SK-N-SH (cell line): ENCODE data around the gene PSME1. TPM values are rescaled to one million over a fixed set of nuclear protein-coding genes. Genes with fewer than 3 reads are reported as not detected.

Experiments
- CTCF ChIA-PET: fragments of 300-600, 350-600 bp; formaldehyde crosslinking; extraction: SDS; loops from one replicate; lab custom pipeline; 2021; lab: Yijun Ruan, JAX
- POLR2A ChIA-PET: fragments of 350-600 bp; sonication (Branson Sonifier 250); formaldehyde crosslinking; extraction: SDS; loops from one replicate; lab custom pipeline; 2020; ENCODE audit warnings: antibody characterized with exemption, inconsistent platforms; lab: Yijun Ruan, JAX
- DNase-seq: peaks from one replicate; pipeline ENCODE4 v3.0.0; 2012
- H2AFZ ChIP-seq: fragments of 200-600 bp; sonication (generic); 2 replicates; pipeline ENCODE4 v1.8.1; 2016; ENCODE audit warnings: antibody characterized with exemption, mild to moderate bottlenecking, low read depth
- H3F3A ChIP-seq: fragments of 200-600 bp; sonication (generic); replicated peaks from 2 replicates; pipeline ENCODE3; 2016; ENCODE audit warnings: antibody characterized with exemption, mild to moderate bottlenecking; ENCODE audit not compliant: insufficient read depth
- H3K27ac ChIP-seq, 2 experiments: fragments of 200-500 bp in 1 of 2; fragments of 200-600 bp in 1 of 2; sonication (Bioruptor generic) in 1 of 2; sonication (generic), shearing (Covaris generic) in 1 of 2; 2 replicates each; pipeline versions ENCODE4 v1.5.1 to v1.6.1; 2014 to 2016; ENCODE audit warnings: low read depth in 2 of 2, inconsistent platforms in 1 of 2, low read length in 1 of 2, mild to moderate bottlenecking in 1 of 2, mixed read lengths in 1 of 2
- H3K27me3 ChIP-seq: fragments of 200-600 bp; sonication (generic), shearing (Covaris generic); 2 replicates; pipeline ENCODE4 v1.6.1; 2016; ENCODE audit warnings: mixed run types; ENCODE audit not compliant: insufficient read depth
- H3K36me3 ChIP-seq, 2 experiments: fragments of 200-500 bp in 1 of 2; fragments of 200-600 bp in 1 of 2; sonication (Bioruptor generic) in 1 of 2; sonication (generic) in 1 of 2; replicated peaks in 1 of 2; 2 replicates each; pipeline versions ENCODE3 to v1.5.1; 2014 to 2016; ENCODE audit warnings: low read length in 1 of 2, mild to moderate bottlenecking in 1 of 2; ENCODE audit not compliant: insufficient read depth in 2 of 2, control insufficient read depth in 1 of 2
- H3K4me1 ChIP-seq, 2 experiments: fragments of 200-500 bp in 1 of 2; fragments of 200-600 bp in 1 of 2; sonication (Bioruptor generic) in 1 of 2; sonication (generic), shearing (Covaris generic) in 1 of 2; 2 replicates each; pipeline versions ENCODE4 v1.5.1 to v1.6.1; 2014 to 2016; ENCODE audit warnings: low read depth in 1 of 2, low read length in 1 of 2, mixed run types in 1 of 2; ENCODE audit not compliant: insufficient read depth in 2 of 2, control insufficient read depth in 1 of 2
- H3K4me2 ChIP-seq: fragments of 200-600 bp; sonication (generic), shearing (Covaris generic); 2 replicates; pipeline ENCODE4 v1.6.1; 2017; ENCODE audit warnings: mixed run types
- H3K4me3 ChIP-seq, 2 experiments: fragments of 200-500 bp in 1 of 2; fragments of 200-600 bp in 1 of 2; sonication (Bioruptor generic) in 1 of 2; sonication (generic), shearing (Covaris generic) in 1 of 2; 2 replicates each; pipeline versions ENCODE4 v1.5.1 to v1.8.1; 2014 to 2016; ENCODE audit warnings: low read depth in 2 of 2, inconsistent platforms in 1 of 2, low read length in 1 of 2, mild to moderate bottlenecking in 1 of 2, mixed read lengths in 1 of 2, moderate library complexity in 1 of 2
- H3K79me2 ChIP-seq: fragments of 200-600 bp; sonication (generic); 2 replicates; pipeline ENCODE4 v1.8.1; 2017; ENCODE audit warnings: mild to moderate bottlenecking; ENCODE audit not compliant: insufficient read depth
- H3K9ac ChIP-seq: fragments of 200-600 bp; sonication (generic); 2 replicates; pipeline ENCODE4 v1.6.1; 2017; ENCODE audit warnings: mixed run types
- H3K9me2 ChIP-seq: fragments of 200-600 bp; sonication (generic); 2 replicates; pipeline ENCODE4 v1.6.1; 2017; ENCODE audit warnings: mixed run types
- H3K9me3 ChIP-seq: fragments of 200-600 bp; sonication (generic); 2 replicates; pipeline ENCODE4 v1.6.1; 2017; ENCODE audit warnings: mixed run types, mild to moderate bottlenecking, moderate library complexity
- H4K20me1 ChIP-seq: fragments of 200-600 bp; sonication (generic); 2 replicates; pipeline ENCODE4 v1.6.1; 2017; ENCODE audit warnings: mild to moderate bottlenecking, mixed run types; ENCODE audit not compliant: insufficient read depth
- CHD2 ChIP-seq: fragments of 150-350 bp; IDR thresholded peaks from 2 replicates; pipeline ENCODE4 v1.6.1; 2018; ENCODE audit warnings: low read length; ENCODE audit not compliant: partially characterized antibody
- EP300 ChIP-seq, 2 experiments: IDR thresholded peaks; 2 replicates each; pipeline versions ENCODE4 v1.4.0 to v1.6.1; 2012; ENCODE audit warnings: borderline replicate concordance in 1 of 2, low read depth in 1 of 2, low read length in 1 of 2
- GABPA ChIP-seq: IDR thresholded peaks from 2 replicates; pipeline ENCODE4 v1.4.0; 2012; ENCODE audit warnings: low read depth, mild to moderate bottlenecking
- GATA2 ChIP-seq: sonication (generic); formaldehyde crosslinking; IDR thresholded peaks from 2 replicates; pipeline ENCODE4 v1.5.0; 2020; ENCODE audit warnings: mild to moderate bottlenecking, missing genetic modification reagents
- IRF3 ChIP-seq: fragments of 150-350 bp; IDR thresholded peaks from 2 replicates; pipeline ENCODE4 v1.6.1; 2016; ENCODE audit warnings: mild to moderate bottlenecking, low read depth, low read length
- MEF2A ChIP-seq: IDR thresholded peaks from 2 replicates; pipeline ENCODE4 v1.4.0; 2012; ENCODE audit warnings: low read depth, borderline replicate concordance
- RAD21 ChIP-seq: IDR thresholded peaks from 2 replicates; pipeline ENCODE4 v1.6.1; 2012; ENCODE audit warnings: mild to moderate bottlenecking, low read length
- SMC3 ChIP-seq: IDR thresholded peaks from 2 replicates; pipeline ENCODE4 v1.6.1; 2012; ENCODE audit warnings: low read depth, low read length, improper control_type of control experiment
- TCF12 ChIP-seq: IDR thresholded peaks from 2 replicates; pipeline ENCODE4 v1.4.0; 2012
- YY1 ChIP-seq: IDR thresholded peaks from 2 replicates; pipeline ENCODE4 v1.4.0; 2012; ENCODE audit warnings: low read depth, mild to moderate bottlenecking
- WGBS: methylation state at CpG from one replicate; pipeline ENCODE4 v1.1.6; 2017; ENCODE audit warnings: low lambda C conversion rate; 5-methylcytosine and 5-hydroxymethylcytosine counted together
- polyA plus RNA-seq, 3 experiments: library from polyadenylated mRNA; depleted of rRNA; stranded (reverse); fragments of >200 nt; gene quantifications; 2 replicates each; pipeline ENCODE4 v1.2.3, GENCODE V29; 2012
- TF ChIP-seq, protein P1 (sequence below): fragments of 150-350 bp; IDR thresholded peaks from 2 replicates; pipeline ENCODE4 v1.6.1; 2017; ENCODE audit warnings: antibody characterized with exemption, low read length, low read depth, borderline replicate concordance
- TF ChIP-seq, protein P2 (sequence below): IDR thresholded peaks from 2 replicates; pipeline ENCODE4 v1.4.0; 2012; ENCODE audit warnings: low read depth, borderline replicate concordance
- TF ChIP-seq, protein P3 (sequence below): IDR thresholded peaks from 2 replicates; pipeline ENCODE4; 2012

Gene PSME1
- polyA plus RNA-seq, 1 of the 3 experiments (the other 2 are of a cell fraction), result 287 TPM

DNA sequence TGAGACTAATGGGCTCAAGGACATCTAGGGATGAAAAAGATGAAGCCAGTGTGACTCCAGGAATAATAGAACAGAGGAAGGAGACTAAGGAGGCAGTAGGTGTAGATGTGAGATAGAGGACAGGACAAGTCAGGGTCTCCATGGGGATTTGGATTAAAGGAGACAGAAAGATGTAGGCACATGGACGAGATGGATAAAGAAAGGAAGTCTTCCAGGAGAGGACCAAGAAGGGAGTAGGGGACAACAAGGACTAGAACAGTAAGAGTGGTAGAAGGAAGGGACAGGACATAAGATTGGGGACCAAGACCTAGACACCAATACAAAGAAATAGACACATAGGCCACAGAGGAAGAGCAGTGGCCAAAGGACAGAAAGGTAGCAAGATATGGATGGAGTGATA, 49.0 kb upstream of the PSME1 start:
- WGBS, result 22% methylated on average over 1 of the region's 1 CpG
- Histone ChIP-seq H3K36me3 (no peaks in the 10 kb centered on the region), H3K4me2 (no peak overlapping the region), H3K27ac (no peak overlapping the region), H3K4me1 (peaks cover 0 to 3% of the 10 kb centered on the region in 2 experiments; a peak in 1 of 4 replicates), H3K9me3 (no peaks in the 10 kb centered on the region), H3F3A (no peaks in the 10 kb centered on the region), H3K9ac (no peak overlapping the region), H3K4me3 (no peak overlapping the region), H3K27me3 (0 out of 2 replicates have a peak, but pooled peaks cover 3% of the 10 kb centered on the region), H2AFZ (no peak overlapping the region), H3K9me2 (no peaks in the 10 kb centered on the region), H3K79me2 (no peaks in the 10 kb centered on the region), H4K20me1 (no peaks in the 10 kb centered on the region)
- ChIA-PET CTCF (interaction anchor here (21.5 to 42.8 kb wide), 2 partner anchors 13 to 28 kb away, joined by 284 to 1159 read pairs; partner anchors contain the start of gene PCK2), POLR2A (no interaction called here)
- DNase-seq, result no peak
- TF ChIP-seq MEF2A, result no peak

DNA sequence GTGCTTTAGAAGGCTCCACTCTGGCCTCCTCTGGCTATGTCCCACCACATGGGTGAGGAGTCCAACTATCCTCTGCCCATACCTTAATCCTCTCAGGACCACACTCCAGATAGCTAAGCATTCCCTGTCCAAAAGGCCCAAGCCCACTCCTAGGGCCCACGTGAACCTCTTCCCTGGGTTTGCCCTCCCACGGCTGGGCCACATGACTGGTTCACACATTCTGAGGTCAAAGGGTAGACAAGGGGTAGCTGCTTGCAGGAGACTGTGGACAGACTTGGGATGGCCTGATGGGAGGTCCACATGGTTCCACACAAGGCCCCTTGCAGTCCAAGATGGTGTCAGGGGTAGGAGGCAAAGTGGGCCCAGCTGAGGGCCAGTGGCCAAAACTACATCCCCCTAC, 47.9 kb upstream of the PSME1 start:
- H3K4me2 ChIP-seq, result no peak overlapping the region
- H3K27me3 ChIP-seq, result no peaks in the 10 kb centered on the region
- H3K9me3 ChIP-seq, result no peaks in the 10 kb centered on the region
- H3F3A ChIP-seq, result no peaks in the 10 kb centered on the region
- no peak for DNase-seq
- TF ChIP-seq, protein P1, sequence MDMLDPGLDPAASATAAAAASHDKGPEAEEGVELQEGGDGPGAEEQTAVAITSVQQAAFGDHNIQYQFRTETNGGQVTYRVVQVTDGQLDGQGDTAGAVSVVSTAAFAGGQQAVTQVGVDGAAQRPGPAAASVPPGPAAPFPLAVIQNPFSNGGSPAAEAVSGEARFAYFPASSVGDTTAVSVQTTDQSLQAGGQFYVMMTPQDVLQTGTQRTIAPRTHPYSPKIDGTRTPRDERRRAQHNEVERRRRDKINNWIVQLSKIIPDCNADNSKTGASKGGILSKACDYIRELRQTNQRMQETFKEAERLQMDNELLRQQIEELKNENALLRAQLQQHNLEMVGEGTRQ, result no peak
- TF ChIP-seq YY1 (no peak), TCF12 (no peak), GABPA (no peak)
- H3K27ac ChIP-seq, result no peak overlapping the region
- no peaks in the 10 kb centered on the region for H3K36me3 ChIP-seq
- WGBS, result 57% methylated on average over 2 of the region's 2 CpGs
- no peak overlapping the region for H2AFZ ChIP-seq
- H3K9me2 ChIP-seq, result no peaks in the 10 kb centered on the region
- ChIA-PET CTCF (interaction anchor here (13.8 to 25.4 kb wide), 2 partner anchors 18 to 22 kb away, joined by 219 to 1159 read pairs; partner anchors contain the start of genes CARMIL3 and CPNE6), POLR2A (no interaction called here)
- H3K4me1 ChIP-seq, result peaks cover 0 to 3% of the 10 kb centered on the region in 2 experiments; a peak in 1 of 4 replicates
- H3K9ac ChIP-seq, result no peak overlapping the region
- H3K4me3 ChIP-seq, result no peak overlapping the region
- no peaks in the 10 kb centered on the region for H4K20me1 ChIP-seq
- no peaks in the 10 kb centered on the region for H3K79me2 ChIP-seq

- H3K9me2 ChIP-seq, result no peaks in the 10 kb centered on the region
- ChIA-PET POLR2A (interaction anchor here (1.0 to 6.2 kb wide), 6 partner anchors 8 to 38 kb away, joined by 4 to 44 read pairs (median 4); partner anchors contain the start of gene CARMIL3), CTCF (interaction anchor here (1.1 to 25.4 kb wide), 10 partner anchors 16 to 127 kb away, joined by 3 to 1159 read pairs (median 4); partner anchors contain the start of genes CARMIL3, CPNE6, DCAF11 and NRL)
- no peak for DNase-seq
- H3K9me3 ChIP-seq, result no peaks in the 10 kb centered on the region
- 89% methylated on average over 6 of the region's 6 CpGs for WGBS
- H2AFZ ChIP-seq, result no peak overlapping the region
- TF ChIP-seq, protein P2, sequence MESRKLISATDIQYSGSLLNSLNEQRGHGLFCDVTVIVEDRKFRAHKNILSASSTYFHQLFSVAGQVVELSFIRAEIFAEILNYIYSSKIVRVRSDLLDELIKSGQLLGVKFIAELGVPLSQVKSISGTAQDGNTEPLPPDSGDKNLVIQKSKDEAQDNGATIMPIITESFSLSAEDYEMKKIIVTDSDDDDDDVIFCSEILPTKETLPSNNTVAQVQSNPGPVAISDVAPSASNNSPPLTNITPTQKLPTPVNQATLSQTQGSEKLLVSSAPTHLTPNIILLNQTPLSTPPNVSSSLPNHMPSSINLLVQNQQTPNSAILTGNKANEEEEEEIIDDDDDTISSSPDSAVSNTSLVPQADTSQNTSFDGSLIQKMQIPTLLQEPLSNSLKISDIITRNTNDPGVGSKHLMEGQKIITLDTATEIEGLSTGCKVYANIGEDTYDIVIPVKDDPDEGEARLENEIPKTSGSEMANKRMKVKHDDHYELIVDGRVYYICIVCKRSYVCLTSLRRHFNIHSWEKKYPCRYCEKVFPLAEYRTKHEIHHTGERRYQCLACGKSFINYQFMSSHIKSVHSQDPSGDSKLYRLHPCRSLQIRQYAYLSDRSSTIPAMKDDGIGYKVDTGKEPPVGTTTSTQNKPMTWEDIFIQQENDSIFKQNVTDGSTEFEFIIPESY, result no peak
- TF ChIP-seq RAD21 (no peak), IRF3 (no peak), GATA2 (CRISPR knock-in tag) (no peak), YY1 (no peak), EP300 (IDR thresholded peaks at IDR 0.05; ENCODE audit: borderline replicate concordance in 1 of 2, low read depth in 1 of 2, low read length in 1 of 2) (no peak), CHD2 (no peak), SMC3 (no peak)
- TF ChIP-seq, protein P3, sequence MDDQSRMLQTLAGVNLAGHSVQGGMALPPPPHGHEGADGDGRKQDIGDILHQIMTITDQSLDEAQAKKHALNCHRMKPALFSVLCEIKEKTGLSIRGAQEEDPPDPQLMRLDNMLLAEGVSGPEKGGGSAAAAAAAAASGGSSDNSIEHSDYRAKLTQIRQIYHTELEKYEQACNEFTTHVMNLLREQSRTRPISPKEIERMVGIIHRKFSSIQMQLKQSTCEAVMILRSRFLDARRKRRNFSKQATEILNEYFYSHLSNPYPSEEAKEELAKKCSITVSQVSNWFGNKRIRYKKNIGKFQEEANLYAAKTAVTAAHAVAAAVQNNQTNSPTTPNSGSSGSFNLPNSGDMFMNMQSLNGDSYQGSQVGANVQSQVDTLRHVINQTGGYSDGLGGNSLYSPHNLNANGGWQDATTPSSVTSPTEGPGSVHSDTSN, result no peak
- peaks cover 3% of the 10 kb centered on the region for H3F3A ChIP-seq
- H3K9ac ChIP-seq, result no peak overlapping the region
- no peaks in the 10 kb centered on the region for H4K20me1 ChIP-seq
- peaks cover 3 to 7% of the 10 kb centered on the region in 2 experiments; a peak in 1 of 4 replicates for H3K4me1 ChIP-seq
- no peak overlapping the region for H3K4me3 ChIP-seq
- H3K27me3 ChIP-seq, result no peaks in the 10 kb centered on the region
- H3K4me2 ChIP-seq, result no peak overlapping the region
- peaks cover 4% of the 10 kb centered on the region; the same call in 1 of the 2 replicates for H3K79me2 ChIP-seq
- H3K27ac ChIP-seq, result no peak overlapping the region
- no peaks in the 10 kb centered on the region for H3K36me3 ChIP-seq
These were observed 46.1 kb upstream of the PSME1 start for GRCh38 chr14:24089890-24090289.
